Endothelial cell of umbilical vein (primary cell): ENCODE measurements around the gene MAPKBP1. TPM values are rescaled to one million over a fixed set of nuclear protein-coding genes. Genes with fewer than 3 reads are reported as not detected.

ENCODE experiments used
- BruUV-seq: library from RNA; stranded (reverse); fragments of 400-500 nt; replicated peaks from 2 replicates; lab custom pipeline; 2021; lab: Mats Ljungman, UMichigan
- CTCF ChIA-PET: fragments of 300-600, 350-600 bp; sonication (Branson Sonifier 250); formaldehyde crosslinking; loops from one replicate; lab custom pipeline; 2021; ENCODE audit warnings: antibody characterized with exemption, inconsistent platforms; lab: Charles Lee
- POLR2A ChIA-PET: fragments of 300-600, 350-600 bp; sonication (Branson Sonifier 250); formaldehyde crosslinking; loops from one replicate; lab custom pipeline; 2021; ENCODE audit warnings: antibody characterized with exemption, inconsistent platforms; lab: Charles Lee
- DNase-seq: peaks from one replicate; pipeline ENCODE4 v3.0.0-alpha.2; 2011; ENCODE audit warnings: low read depth, low spot score
- FAIRE-seq: peaks from 2 replicates; lab custom pipeline; 2011; peaks lifted over from hg19 to GRCh38; lab: Jason Lieb, UNC
- H2AFZ ChIP-seq: 2 replicates; pipeline ENCODE4 v1.6.0; 2012; ENCODE audit warnings: low read depth, low read length, control low read depth, inconsistent platforms
- H3K27ac ChIP-seq: 2 replicates; pipeline ENCODE4 v1.5.1; 2011; ENCODE audit warnings: low read depth, mild to moderate bottlenecking, control low read depth, low read length, moderate library complexity; ENCODE audit not compliant: insufficient read depth
- H3K27me3 ChIP-seq, 2 experiments: 2 replicates each; pipeline versions ENCODE4 v1.6.0 to v1.6.1; 2011; ENCODE audit warnings: low read length in 2 of 2, mixed read lengths in 1 of 2; ENCODE audit not compliant: control insufficient read depth in 2 of 2, insufficient read depth in 2 of 2
- H3K36me3 ChIP-seq, 2 experiments: 2 replicates in 1 of 2; 3 replicates in 1 of 2; pipeline ENCODE4 v1.5.1; 2011; ENCODE audit warnings: low read length in 2 of 2, mild to moderate bottlenecking in 1 of 2, moderate library complexity in 1 of 2; ENCODE audit not compliant: control insufficient read depth in 2 of 2, insufficient read depth in 2 of 2; ENCODE audit errors: extremely low read depth in 1 of 2
- H3K4me1 ChIP-seq: 3 replicates; pipeline ENCODE4 v1.5.1; 2011; ENCODE audit warnings: mild to moderate bottlenecking, low read length; ENCODE audit not compliant: control insufficient read depth, insufficient read depth; ENCODE audit errors: extremely low read depth
- H3K4me2 ChIP-seq: 2 replicates; pipeline ENCODE4 v1.6.1; 2011; ENCODE audit warnings: low read length, control low read depth, mixed read lengths; ENCODE audit not compliant: insufficient read depth
- H3K4me3 ChIP-seq, 3 experiments: fragments of 200-600 bp in 1 of 3; sonication (generic), shearing (Covaris generic) in 1 of 3; replicated peaks in 1 of 3; 2 replicates each; pipeline ENCODE4 v1.5.1; 2011 to 2016; ENCODE audit warnings: control low read depth in 3 of 3, low read length in 3 of 3, mild to moderate bottlenecking in 2 of 3, inconsistent platforms in 1 of 3, low read depth in 1 of 3, moderate library complexity in 1 of 3; ENCODE audit not compliant: insufficient read depth in 1 of 3
- H3K79me2 ChIP-seq: 2 replicates; pipeline ENCODE4 v1.6.0; 2012; ENCODE audit warnings: low read length, inconsistent platforms; ENCODE audit not compliant: control insufficient read depth, insufficient read depth
- H3K9ac ChIP-seq: replicated peaks from 2 replicates; pipeline ENCODE3; 2011; ENCODE audit warnings: low read length, control low read depth; ENCODE audit not compliant: insufficient read depth; ENCODE audit errors: extremely low read depth
- H3K9me1 ChIP-seq: replicated peaks from 3 replicates; pipeline ENCODE4 v1.6.0; 2011; ENCODE audit warnings: mild to moderate bottlenecking, low read length; ENCODE audit not compliant: control insufficient read depth, insufficient read depth; ENCODE audit errors: extremely low read depth
- H3K9me3 ChIP-seq: replicated peaks from 2 replicates; pipeline ENCODE4 v1.5.1; 2012; ENCODE audit warnings: low read length, inconsistent platforms; ENCODE audit not compliant: control insufficient read depth, insufficient read depth
- H4K20me1 ChIP-seq: replicated peaks from 2 replicates; pipeline ENCODE3; 2011; ENCODE audit warnings: mild to moderate bottlenecking, low read length; ENCODE audit not compliant: control insufficient read depth, insufficient read depth; ENCODE audit errors: extremely low read depth
- EZH2 ChIP-seq: IDR thresholded peaks from 2 replicates; pipeline ENCODE4 v1.6.1; 2012; ENCODE audit warnings: borderline replicate concordance, low read depth, mild to moderate bottlenecking, moderate library complexity, low read length, inconsistent platforms; ENCODE audit not compliant: severe bottlenecking
- FOS ChIP-seq: IDR thresholded peaks from 2 replicates; pipeline ENCODE4 v1.6.1; 2011; ENCODE audit warnings: mild to moderate bottlenecking, low read length, moderate library complexity, borderline replicate concordance; ENCODE audit not compliant: insufficient read depth
- GATA2 ChIP-seq: IDR thresholded peaks from 2 replicates; pipeline ENCODE4 v1.7.0; 2011; ENCODE audit warnings: low read depth, mild to moderate bottlenecking, moderate library complexity, mixed read lengths, low read length; ENCODE audit not compliant: insufficient read length, insufficient read depth
- JUN ChIP-seq: IDR thresholded peaks from 2 replicates; pipeline ENCODE4 v1.6.1; 2011; ENCODE audit warnings: borderline replicate concordance, low read depth; ENCODE audit not compliant: insufficient read length, insufficient read depth
- MYC ChIP-seq: IDR thresholded peaks from one replicate; pipeline ENCODE4 v1.6.1; 2011; ENCODE audit warnings: mild to moderate bottlenecking, low read depth, low read length
- POLR2A ChIP-seq: IDR thresholded peaks from 2 replicates; pipeline ENCODE4 v1.6.1; 2012; ENCODE audit warnings: low read depth, mild to moderate bottlenecking, control low read depth, low read length
- POLR2AphosphoS5 ChIP-seq: IDR thresholded peaks from 2 replicates; pipeline ENCODE4 v1.6.1; 2012; ENCODE audit warnings: low read depth, mild to moderate bottlenecking, control low read depth, low read length, moderate library complexity; ENCODE audit not compliant: insufficient read depth
- dilution Hi-C: fragments of 300-500 bp; cut with MboI; formaldehyde crosslinking; loops from one replicate; pipeline ENCODE4 v1.15.0; 2019; ENCODE audit warnings: low sequenced_read_pairs; ENCODE audit not compliant: extremely low pct_ligation_motif_present
- intact Hi-C: fragments of 100-400 bp; cut with micrococcal nuclease; formaldehyde crosslinking; loops from one replicate; pipeline ENCODE4 v1.10.0; 2022
- polyA plus RNA-seq, 4 experiments: library from polyadenylated mRNA; depleted of rRNA in 3 of 4; stranded (reverse) in 3 of 4; unstranded in 1 of 4; fragments of >200 nt; gene quantifications; 2 replicates each; pipeline versions ENCODE4 v1.2.1 to v1.2.3, GENCODE V29; 2011 to 2012; ENCODE audit warnings: missing spikeins in 1 of 4
- total RNA-seq: library from RNA; stranded (reverse); gene quantifications from 2 replicates; pipeline ENCODE4 v1.2.3, GENCODE V29; 2021
- TF ChIP-seq, protein P1 (sequence below), 2 donors: IDR thresholded peaks; 1 replicate in 1 of 2; 2 replicates in 1 of 2; pipeline ENCODE4 v1.5.1; 2011; ENCODE audit warnings: low read length in 2 of 2, mild to moderate bottlenecking in 2 of 2, moderate library complexity in 2 of 2, control low read depth in 1 of 2, inconsistent platforms in 1 of 2, low read depth in 1 of 2; ENCODE audit not compliant: insufficient read depth in 1 of 2; ENCODE audit errors: extremely low read depth in 1 of 2
- TF ChIP-seq, protein P2 (sequence below): IDR thresholded peaks from 2 replicates; pipeline ENCODE4 v1.6.1; 2011; ENCODE audit not compliant: insufficient read depth, insufficient read length

Gene MAPKBP1
- total and polyA plus RNA-seq, 2 donors (not counting 3 experiments of a cell fraction or from before 2014, with no cell fraction given): 12.3 to 55.8 TPM

DNA sequence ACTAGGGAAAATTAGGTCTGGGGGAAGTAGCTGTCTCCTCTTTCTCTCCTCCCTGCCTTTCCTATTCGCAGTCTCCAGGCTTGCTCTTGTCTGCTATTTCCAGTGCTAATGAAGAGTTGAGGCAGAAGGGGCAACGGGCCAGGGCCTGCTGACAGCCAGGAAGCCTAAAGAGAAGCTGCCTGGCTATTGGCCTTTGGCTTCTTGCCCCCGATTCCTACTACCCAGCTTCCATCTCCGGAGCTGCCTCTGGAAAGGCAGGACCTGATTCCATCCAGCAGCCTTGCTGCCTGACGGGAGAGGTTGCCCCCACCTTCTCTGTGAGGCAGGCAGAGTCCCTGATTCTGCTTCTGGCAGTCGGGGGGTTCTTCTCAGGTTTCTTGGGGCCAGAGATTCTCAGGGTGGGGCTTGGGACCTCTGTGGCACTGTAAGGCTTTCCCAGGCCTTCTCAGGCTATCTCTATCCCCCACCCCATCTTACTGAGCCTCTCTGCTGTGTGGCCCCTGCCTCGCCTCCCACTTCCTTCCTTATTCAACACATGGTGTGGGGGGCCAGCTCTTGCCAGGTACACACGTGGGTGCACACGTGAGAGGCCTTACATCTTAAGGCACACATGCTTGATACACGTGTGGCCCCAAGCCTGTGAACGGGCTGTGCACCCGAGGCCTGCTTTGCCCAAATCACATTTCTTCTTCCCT lies 35.4 kb downstream of the MAPKBP1 start:
- no peaks in the 10 kb centered on the region for H3K9me1 ChIP-seq
- ChIA-PET CTCF (interaction anchor here (0.6 to 15.9 kb wide), 11 partner anchors 9 to 346 kb away, joined by 3 to 754 read pairs (median 5); partner anchors contain the start of gene MAPKBP1), POLR2A (interaction anchor here (1.3 to 2.1 kb wide), 3 partner anchors 13 to 36 kb away, joined by 3 to 10 read pairs (median 9); partner anchors contain the start of gene MAPKBP1)
- H3K4me3 ChIP-seq: no peak overlapping the region
- TF ChIP-seq, protein P1, sequence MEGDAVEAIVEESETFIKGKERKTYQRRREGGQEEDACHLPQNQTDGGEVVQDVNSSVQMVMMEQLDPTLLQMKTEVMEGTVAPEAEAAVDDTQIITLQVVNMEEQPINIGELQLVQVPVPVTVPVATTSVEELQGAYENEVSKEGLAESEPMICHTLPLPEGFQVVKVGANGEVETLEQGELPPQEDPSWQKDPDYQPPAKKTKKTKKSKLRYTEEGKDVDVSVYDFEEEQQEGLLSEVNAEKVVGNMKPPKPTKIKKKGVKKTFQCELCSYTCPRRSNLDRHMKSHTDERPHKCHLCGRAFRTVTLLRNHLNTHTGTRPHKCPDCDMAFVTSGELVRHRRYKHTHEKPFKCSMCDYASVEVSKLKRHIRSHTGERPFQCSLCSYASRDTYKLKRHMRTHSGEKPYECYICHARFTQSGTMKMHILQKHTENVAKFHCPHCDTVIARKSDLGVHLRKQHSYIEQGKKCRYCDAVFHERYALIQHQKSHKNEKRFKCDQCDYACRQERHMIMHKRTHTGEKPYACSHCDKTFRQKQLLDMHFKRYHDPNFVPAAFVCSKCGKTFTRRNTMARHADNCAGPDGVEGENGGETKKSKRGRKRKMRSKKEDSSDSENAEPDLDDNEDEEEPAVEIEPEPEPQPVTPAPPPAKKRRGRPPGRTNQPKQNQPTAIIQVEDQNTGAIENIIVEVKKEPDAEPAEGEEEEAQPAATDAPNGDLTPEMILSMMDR (IDR thresholded peaks at IDR 0.05; ENCODE audit: extremely low read depth in 1 of 2, insufficient read depth in 1 of 2, low read depth in 1 of 2, low read length in 2 of 2): no peak
- TF ChIP-seq POLR2A: no peak
- no peak for TF ChIP-seq POLR2AphosphoS5
- no peak for TF ChIP-seq GATA2
- TF ChIP-seq JUN: no peak
- TF ChIP-seq EZH2: no peak
- no peak for TF ChIP-seq MYC
- TF ChIP-seq, protein P2, sequence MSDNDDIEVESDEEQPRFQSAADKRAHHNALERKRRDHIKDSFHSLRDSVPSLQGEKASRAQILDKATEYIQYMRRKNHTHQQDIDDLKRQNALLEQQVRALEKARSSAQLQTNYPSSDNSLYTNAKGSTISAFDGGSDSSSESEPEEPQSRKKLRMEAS: no peak
- no peak for TF ChIP-seq FOS
- H3K9ac ChIP-seq: no peak overlapping the region
- peaks cover 15% of the 10 kb centered on the region for H3K4me1 ChIP-seq
- FAIRE-seq: no peak
- no peak for DNase-seq
- H3K79me2 ChIP-seq: peaks cover 11% of the 10 kb centered on the region
- H4K20me1 ChIP-seq: no peaks in the 10 kb centered on the region
- dilution Hi-C loops (no loop called here), intact Hi-C loops (loop anchor here (2.0 kb wide), 1 partner anchor 343 kb away; no protein-coding TSS in a partner anchor)
- no peaks in the 10 kb centered on the region for H3K9me3 ChIP-seq
- H3K36me3 ChIP-seq: peaks cover 3 to 17% of the 10 kb centered on the region in 2 experiments
- H2AFZ ChIP-seq: no peak overlapping the region
- H3K27me3 ChIP-seq: no peaks in the 10 kb centered on the region
- BruUV-seq: no TSS peak
- H3K27ac ChIP-seq: no peak overlapping the region
- no peak overlapping the region for H3K4me2 ChIP-seq
